ENCODE results near the gene TP53BP2. TPM values are rescaled to one million over a fixed set of nuclear protein-coding genes. Genes with fewer than 3 reads are reported as not detected.

Gene TP53BP2
- total and polyA plus RNA-seq, 2 experiments from 2014 or later, result 31.6 to 57.8 TPM

DNA sequence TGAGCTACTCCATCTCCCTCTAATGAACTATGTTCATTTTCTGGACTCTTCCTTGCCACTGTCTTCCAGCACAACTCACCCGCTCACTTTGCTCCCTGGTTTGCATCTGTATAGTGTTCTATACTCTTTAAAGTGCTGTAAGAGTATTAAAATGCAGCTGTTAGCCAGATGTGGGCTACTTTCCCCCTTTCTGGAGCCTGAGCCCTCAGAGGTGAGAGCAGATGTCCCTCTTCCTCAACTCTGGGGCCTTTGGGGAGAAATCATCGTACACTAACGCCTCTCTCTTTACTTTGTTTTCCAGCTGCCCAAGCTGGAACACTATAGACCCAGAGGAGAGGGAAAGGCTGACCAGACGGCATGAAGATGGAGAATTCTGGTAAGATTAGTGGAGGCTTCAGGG, 94.1 kb downstream of the TP53BP2 start:
- no peak overlapping the region for H3K4me2 ChIP-seq
- no peaks in the 10 kb centered on the region for H4K20me1 ChIP-seq (ENCODE audit: insufficient read depth, poor library complexity, severe bottlenecking)
- no peaks in the 10 kb centered on the region for H3K79me2 ChIP-seq
- TF ChIP-seq EZH2 (IDR thresholded peaks at IDR 0.05; ENCODE audit: borderline replicate concordance) (no peak), EZH2phosphoT487 (IDR thresholded peaks at IDR 0.05; ENCODE audit: low read depth, severe bottlenecking, unreplicated experiment) (no peak)
- TF ChIP-seq, protein P1, sequence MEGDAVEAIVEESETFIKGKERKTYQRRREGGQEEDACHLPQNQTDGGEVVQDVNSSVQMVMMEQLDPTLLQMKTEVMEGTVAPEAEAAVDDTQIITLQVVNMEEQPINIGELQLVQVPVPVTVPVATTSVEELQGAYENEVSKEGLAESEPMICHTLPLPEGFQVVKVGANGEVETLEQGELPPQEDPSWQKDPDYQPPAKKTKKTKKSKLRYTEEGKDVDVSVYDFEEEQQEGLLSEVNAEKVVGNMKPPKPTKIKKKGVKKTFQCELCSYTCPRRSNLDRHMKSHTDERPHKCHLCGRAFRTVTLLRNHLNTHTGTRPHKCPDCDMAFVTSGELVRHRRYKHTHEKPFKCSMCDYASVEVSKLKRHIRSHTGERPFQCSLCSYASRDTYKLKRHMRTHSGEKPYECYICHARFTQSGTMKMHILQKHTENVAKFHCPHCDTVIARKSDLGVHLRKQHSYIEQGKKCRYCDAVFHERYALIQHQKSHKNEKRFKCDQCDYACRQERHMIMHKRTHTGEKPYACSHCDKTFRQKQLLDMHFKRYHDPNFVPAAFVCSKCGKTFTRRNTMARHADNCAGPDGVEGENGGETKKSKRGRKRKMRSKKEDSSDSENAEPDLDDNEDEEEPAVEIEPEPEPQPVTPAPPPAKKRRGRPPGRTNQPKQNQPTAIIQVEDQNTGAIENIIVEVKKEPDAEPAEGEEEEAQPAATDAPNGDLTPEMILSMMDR (IDR thresholded peaks at IDR 0.05; ENCODE audit: poor library complexity), result no peak
- no peaks in the 10 kb centered on the region for H3K9me2 ChIP-seq (replicated peaks; ENCODE audit: insufficient read depth)
- DNase-seq (ENCODE audit: low spot score), result no peak
- no peaks in the 10 kb centered on the region for H3K9me3 ChIP-seq (ENCODE audit: low read depth)
- no peak overlapping the region for H3K4me3 ChIP-seq
- 81% methylated on average over 4 of the region's 4 CpGs for WGBS (ENCODE audit: low lambda C conversion rate, missing lambda C conversion rate)
- H3K4me1 ChIP-seq (ENCODE audit: insufficient read depth), result peaks cover 21% of the 10 kb centered on the region
- H2AFZ ChIP-seq, result no peak overlapping the region
- H3K36me3 ChIP-seq (replicated peaks; ENCODE audit: insufficient read depth, low read depth), result no peaks in the 10 kb centered on the region
- no peaks in the 10 kb centered on the region for H3K27me3 ChIP-seq
- H3K27ac ChIP-seq, result no peak overlapping the region

DNA sequence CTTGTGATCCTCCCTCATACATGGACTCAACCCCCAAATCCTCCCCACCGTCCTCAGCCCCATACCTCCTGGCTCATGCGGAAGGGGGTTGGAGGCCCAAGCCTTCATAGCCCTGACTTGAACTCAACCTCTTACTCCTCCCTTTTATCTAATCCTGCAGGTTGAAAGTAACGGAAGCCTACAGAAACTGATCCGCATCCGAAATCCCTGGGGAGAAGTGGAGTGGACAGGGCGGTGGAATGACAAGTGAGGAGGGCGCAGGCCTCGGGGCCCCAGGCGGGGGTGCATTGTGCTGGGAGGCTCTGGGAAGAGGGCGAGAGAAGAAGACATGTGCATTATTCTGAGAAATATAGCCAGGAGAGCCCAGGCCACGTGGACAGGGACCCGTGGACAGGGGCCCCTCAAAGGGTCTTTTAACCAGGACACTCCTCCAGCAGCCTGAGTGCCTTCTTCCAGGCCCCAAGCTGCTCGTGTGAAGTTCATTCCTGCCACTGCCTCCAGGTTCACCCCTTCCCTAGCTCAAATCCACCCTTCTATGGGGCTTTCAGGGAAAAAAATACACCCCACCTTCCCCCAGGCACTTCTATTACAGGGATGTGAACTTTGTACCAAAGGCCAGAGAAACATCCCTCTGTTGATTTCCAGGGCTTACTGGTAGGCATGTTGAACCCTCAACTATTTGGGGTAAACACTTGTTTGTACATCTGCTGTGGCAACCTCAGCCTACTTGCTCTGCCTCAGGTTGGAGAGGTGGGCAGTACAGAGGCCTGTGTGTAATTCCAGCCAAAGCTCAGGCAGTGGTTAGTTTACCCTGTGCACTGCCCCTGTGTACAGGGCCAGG, 94.8 kb downstream of the TP53BP2 start:
- TF ChIP-seq EZH2phosphoT487 (IDR thresholded peaks at IDR 0.05; ENCODE audit: low read depth, severe bottlenecking, unreplicated experiment) (no peak), EZH2 (IDR thresholded peaks at IDR 0.05; ENCODE audit: borderline replicate concordance) (no peak)
- TF ChIP-seq, protein P1 (IDR thresholded peaks at IDR 0.05; ENCODE audit: poor library complexity), result no peak
- no peaks in the 10 kb centered on the region for H3K79me2 ChIP-seq
- no peaks in the 10 kb centered on the region for H3K9me2 ChIP-seq (replicated peaks; ENCODE audit: insufficient read depth)
- H4K20me1 ChIP-seq (ENCODE audit: insufficient read depth, poor library complexity, severe bottlenecking), result no peaks in the 10 kb centered on the region
- H3K4me2 ChIP-seq, result no peak overlapping the region
- WGBS (ENCODE audit: low lambda C conversion rate, missing lambda C conversion rate), result 92% methylated on average over 13 of the region's 13 CpGs
- no peak for DNase-seq (ENCODE audit: low spot score)
- no peaks in the 10 kb centered on the region for H3K9me3 ChIP-seq (ENCODE audit: low read depth)
- H3K4me3 ChIP-seq, result no peak overlapping the region
- no peak overlapping the region for H2AFZ ChIP-seq
- peaks cover 21% of the 10 kb centered on the region for H3K4me1 ChIP-seq (ENCODE audit: insufficient read depth)
- H3K36me3 ChIP-seq (replicated peaks; ENCODE audit: insufficient read depth, low read depth), result no peaks in the 10 kb centered on the region
- H3K27me3 ChIP-seq, result no peaks in the 10 kb centered on the region
- no peak overlapping the region for H3K27ac ChIP-seq

DNA sequence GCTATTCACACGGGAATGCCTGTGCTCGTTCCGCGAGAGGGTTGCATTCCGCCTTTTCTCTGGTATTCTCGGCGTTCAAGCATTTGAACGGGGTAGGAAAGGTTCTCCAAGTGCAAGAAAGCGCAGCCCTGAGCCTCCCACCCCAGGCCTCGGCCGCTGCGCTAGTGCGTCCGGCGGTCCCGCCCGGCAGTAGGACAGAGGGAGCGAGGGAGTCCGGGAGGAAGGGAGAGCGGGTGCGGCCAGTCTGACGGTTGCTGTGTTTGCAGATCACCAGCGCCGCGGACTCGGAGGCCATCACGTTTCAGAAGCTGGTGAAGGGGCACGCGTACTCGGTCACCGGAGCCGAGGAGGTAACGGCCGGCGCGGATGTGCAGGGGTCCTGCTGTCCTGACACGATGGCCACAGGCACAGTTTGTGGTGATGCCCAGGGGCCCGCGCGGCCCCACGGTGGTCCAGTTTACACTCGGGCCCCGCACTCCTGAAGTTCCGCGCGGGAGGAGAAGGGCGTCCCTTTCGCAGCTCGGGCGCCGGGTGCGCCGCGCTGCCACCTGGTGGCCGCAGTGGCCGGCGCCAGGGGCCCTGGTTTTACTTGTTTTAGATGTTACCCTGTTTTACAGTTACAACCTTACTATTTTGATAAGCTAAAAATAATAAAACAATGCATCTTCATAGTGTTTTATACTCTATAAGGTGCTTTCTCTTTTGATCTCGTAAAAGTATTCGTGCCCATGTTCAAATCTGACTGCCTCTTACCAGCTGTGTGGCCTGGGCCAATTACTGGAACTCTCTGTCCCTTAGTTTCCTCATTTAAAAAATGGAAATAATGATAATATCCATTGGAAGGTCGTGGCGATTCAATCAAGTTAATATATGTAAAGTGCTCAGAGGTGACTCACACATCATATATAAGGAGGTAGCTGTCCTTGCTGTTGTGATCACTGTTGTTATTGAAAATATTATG, 96.7 kb downstream of the TP53BP2 start:
- peak overlapping the region; percentile 83 for H3K27ac ChIP-seq
- no peaks in the 10 kb centered on the region for H3K9me2 ChIP-seq (replicated peaks; ENCODE audit: insufficient read depth)
- no peaks in the 10 kb centered on the region for H3K36me3 ChIP-seq (replicated peaks; ENCODE audit: insufficient read depth, low read depth)
- no peak overlapping the region for H3K4me3 ChIP-seq
- no peaks in the 10 kb centered on the region for H3K27me3 ChIP-seq
- peak overlapping the region; percentile 91 for H3K4me2 ChIP-seq
- peaks cover 21% of the 10 kb centered on the region for H3K4me1 ChIP-seq (ENCODE audit: insufficient read depth)
- no peaks in the 10 kb centered on the region for H4K20me1 ChIP-seq (ENCODE audit: insufficient read depth, poor library complexity, severe bottlenecking)
- no peaks in the 10 kb centered on the region for H3K9me3 ChIP-seq (ENCODE audit: low read depth)
- peak overlapping the region; percentile 77 for H2AFZ ChIP-seq
- DNase-seq (ENCODE audit: low spot score), result peak; percentile 84
- no peaks in the 10 kb centered on the region for H3K79me2 ChIP-seq
- TF ChIP-seq EZH2 (IDR thresholded peaks at IDR 0.05; ENCODE audit: borderline replicate concordance), result no peak
- TF ChIP-seq, protein P1 (IDR thresholded peaks at IDR 0.05; ENCODE audit: poor library complexity), result peak; percentile 98
- TF ChIP-seq EZH2phosphoT487 (IDR thresholded peaks at IDR 0.05; ENCODE audit: low read depth, severe bottlenecking, unreplicated experiment), result no peak
- whole genome bisulfite sequencing (ENCODE audit: low lambda C conversion rate, missing lambda C conversion rate), result 8% methylated on average over 60 of the region's 61 CpGs
